Body of pancreas (tissue), 4 donors: Measurements from ENCODE around the gene KIAA1217. TPM values are rescaled to one million over a fixed set of nuclear protein-coding genes. Genes with fewer than 3 reads are reported as not detected.

ENCODE experiments used
- ATAC-seq: fragments of 150-250 bp; one replicate; pipeline ENCODE4 v1.9.1; 2016
- DNase-seq, 4 donors: peaks; one replicate each; pipeline ENCODE4 v3.0.0-alpha.2; 2019
- H3K27ac ChIP-seq, 4 donors: fragments of 200-600 bp; sonication (generic); 1 replicate in 3 of 4; 2 replicates in 1 of 4; pipeline versions ENCODE4 v1.5.1 to v1.6.1; 2016 to 2019; ENCODE audit warnings: mild to moderate bottlenecking in 1 of 4, mixed read lengths in 1 of 4, moderate library complexity in 1 of 4
- H3K27me3 ChIP-seq, 2 donors: fragments of 200-600 bp; sonication (generic); one replicate each; pipeline ENCODE4 v1.6.0; 2016; ENCODE audit warnings: mild to moderate bottlenecking in 1 of 2
- H3K36me3 ChIP-seq, 2 donors: fragments of 200-600 bp; sonication (generic); replicated peaks in 1 of 2; 2 replicates each; pipeline ENCODE4 v1.5.1; 2016; ENCODE audit warnings: low read depth in 2 of 2; ENCODE audit not compliant: insufficient read depth in 1 of 2
- H3K4me1 ChIP-seq: fragments of 200-600 bp; sonication (generic); one replicate; pipeline ENCODE4 v1.6.0; 2016
- H3K4me3 ChIP-seq, 2 donors: fragments of 200-600 bp; sonication (generic); 1 replicate in 1 of 2; 2 replicates in 1 of 2; pipeline ENCODE4 v1.5.1; 2016 to 2019
- H3K9me3 ChIP-seq, 3 donors: fragments of 200-600 bp; sonication (generic); 1 replicate in 2 of 3; 2 replicates in 1 of 3; pipeline ENCODE4 v1.5.1; 2016
- POLR2A ChIP-seq, 3 donors: fragments of 450-650 bp; IDR thresholded peaks; one replicate each; pipeline ENCODE4 v1.6.1; 2016; ENCODE audit warnings: antibody characterized with exemption in 3 of 3, mild to moderate bottlenecking in 2 of 3
- WGBS, 2 donors: methylation state at CpG; one replicate each; pipeline ENCODE4 v1.1.5; 2017; 5-methylcytosine and 5-hydroxymethylcytosine counted together
- intact Hi-C: fragments of 100-400 bp; cut with DNase I; formaldehyde crosslinking; loops from one replicate; pipeline ENCODE4 v1.15.1; 2023
- total RNA-seq, 2 donors: library from RNA; depleted of rRNA; stranded (reverse); fragments of >200 nt; gene quantifications; one replicate each; pipeline ENCODE4 v1.1.0, GENCODE V29; 2016
- TF ChIP-seq, protein P1 (sequence below), 7 experiments: fragments of 450-650 bp in 4 of 7; fragments of 200-600 bp in 3 of 7; sonication (generic) in 3 of 7; IDR thresholded peaks; one replicate each; pipeline ENCODE4 v1.5.1; 2016 to 2019; ENCODE audit warnings: antibody characterized with exemption in 7 of 7

KIAA1217 gene
- total RNA-seq, 2 donors from 2014 or later, result 25.9 to 36.9 TPM

DNA sequence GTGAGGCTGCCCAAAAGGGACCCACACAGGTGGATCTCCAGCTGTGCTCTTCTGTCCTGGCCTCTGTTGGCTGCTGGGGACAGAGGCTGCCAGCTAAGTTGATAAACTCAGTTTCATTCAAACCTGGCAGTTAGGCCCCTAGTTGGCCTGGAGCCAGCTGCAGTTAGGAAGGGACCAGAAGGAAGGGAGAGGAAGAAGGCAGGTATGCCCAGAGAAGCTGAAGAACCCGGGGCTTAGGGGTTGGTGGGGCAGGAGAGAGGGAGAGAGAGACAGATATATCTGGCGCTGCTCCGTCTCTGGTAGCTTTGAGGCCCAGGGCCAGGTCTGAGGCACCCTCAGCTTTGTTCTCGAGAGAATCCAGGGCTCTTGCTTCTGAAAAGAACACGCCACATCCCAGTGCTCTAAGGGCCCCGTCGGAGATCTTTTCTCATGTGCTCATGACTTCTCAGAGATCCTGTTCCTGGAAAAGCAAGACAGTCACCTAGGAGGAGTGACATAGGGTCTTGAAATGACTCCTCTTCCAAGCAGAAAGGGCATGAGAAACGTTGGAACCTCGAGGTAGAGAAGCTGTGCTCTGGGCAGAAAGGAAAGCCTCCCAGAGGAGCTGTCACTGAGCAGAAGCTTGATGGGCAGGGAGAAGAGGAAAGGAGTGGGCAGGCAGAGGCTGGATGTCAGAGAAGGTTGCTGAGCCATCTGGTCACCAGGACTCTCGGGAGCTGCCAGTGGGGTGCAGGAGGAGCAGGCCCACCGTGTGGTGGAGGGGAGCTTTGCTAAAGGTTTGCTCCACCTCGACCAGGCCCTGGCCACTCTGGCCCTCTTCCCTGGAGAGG is 361.1 kb downstream of the KIAA1217 start:
- TF ChIP-seq POLR2A (IDR thresholded peaks at IDR 0.05), result no peak
- TF ChIP-seq, protein P1, sequence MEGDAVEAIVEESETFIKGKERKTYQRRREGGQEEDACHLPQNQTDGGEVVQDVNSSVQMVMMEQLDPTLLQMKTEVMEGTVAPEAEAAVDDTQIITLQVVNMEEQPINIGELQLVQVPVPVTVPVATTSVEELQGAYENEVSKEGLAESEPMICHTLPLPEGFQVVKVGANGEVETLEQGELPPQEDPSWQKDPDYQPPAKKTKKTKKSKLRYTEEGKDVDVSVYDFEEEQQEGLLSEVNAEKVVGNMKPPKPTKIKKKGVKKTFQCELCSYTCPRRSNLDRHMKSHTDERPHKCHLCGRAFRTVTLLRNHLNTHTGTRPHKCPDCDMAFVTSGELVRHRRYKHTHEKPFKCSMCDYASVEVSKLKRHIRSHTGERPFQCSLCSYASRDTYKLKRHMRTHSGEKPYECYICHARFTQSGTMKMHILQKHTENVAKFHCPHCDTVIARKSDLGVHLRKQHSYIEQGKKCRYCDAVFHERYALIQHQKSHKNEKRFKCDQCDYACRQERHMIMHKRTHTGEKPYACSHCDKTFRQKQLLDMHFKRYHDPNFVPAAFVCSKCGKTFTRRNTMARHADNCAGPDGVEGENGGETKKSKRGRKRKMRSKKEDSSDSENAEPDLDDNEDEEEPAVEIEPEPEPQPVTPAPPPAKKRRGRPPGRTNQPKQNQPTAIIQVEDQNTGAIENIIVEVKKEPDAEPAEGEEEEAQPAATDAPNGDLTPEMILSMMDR (IDR thresholded peaks at IDR 0.05), result no peak
- no peak overlapping the region for H3K27ac ChIP-seq
- no peaks in the 10 kb centered on the region for H3K36me3 ChIP-seq
- no peak overlapping the region for H3K4me3 ChIP-seq
- DNase-seq, result no peak
- no peak for ATAC-seq
- no peaks in the 10 kb centered on the region for H3K27me3 ChIP-seq
- H3K9me3 ChIP-seq, result no peaks in the 10 kb centered on the region
- H3K4me1 ChIP-seq, result no peaks in the 10 kb centered on the region
- intact Hi-C loops, result no loop called here
- 75 to 78% methylated on average over 11 to 12 of the region's 12 CpGs for WGBS, 2 donors

DNA sequence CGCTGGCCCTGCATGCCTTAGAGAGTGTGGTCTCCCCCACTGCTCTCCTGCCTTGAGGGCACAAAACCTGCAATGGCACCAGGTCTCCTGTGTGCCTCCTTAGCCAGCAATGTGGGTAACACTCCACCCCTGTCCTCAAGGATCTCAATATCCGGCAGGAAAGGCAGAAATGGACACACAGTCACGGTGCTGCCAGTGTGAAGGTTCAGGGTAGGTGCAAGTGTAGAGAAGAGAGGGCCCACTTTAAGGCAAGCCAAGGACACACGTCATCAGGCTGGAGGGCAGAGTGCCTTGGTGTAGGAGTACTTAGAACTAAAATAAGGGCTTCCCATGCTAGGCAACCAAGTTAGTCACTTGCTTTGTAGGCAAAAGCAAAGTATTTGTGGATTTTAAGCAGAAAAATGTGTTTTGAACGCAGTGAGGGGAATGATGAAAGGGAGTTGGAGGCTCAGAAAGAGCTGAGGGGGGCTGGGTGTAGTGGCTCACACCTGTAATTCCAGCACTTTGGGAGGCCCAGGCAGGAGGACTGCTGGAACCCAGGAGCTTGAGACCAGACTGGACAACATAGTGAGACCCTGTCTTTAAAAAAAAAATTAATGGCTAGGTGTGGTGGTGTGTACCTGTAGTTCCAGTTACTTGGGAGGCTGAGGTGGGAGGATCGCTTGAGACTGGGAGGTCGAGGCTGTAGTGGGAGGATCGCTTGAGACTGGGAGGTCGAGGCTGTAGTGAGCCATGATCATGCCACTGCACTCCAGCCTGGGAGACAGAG is 361.9 kb downstream of the KIAA1217 start:
- DNase-seq (no peak), ATAC-seq (no peak)
- intact Hi-C loops, result no loop called here
- 88 to 90% methylated on average over 9 of the region's 9 CpGs for WGBS, 2 donors
- Histone ChIP-seq H3K27ac (no peak overlapping the region), H3K4me1 (no peaks in the 10 kb centered on the region), H3K4me3 (no peak overlapping the region), H3K9me3 (no peaks in the 10 kb centered on the region), H3K36me3 (no peaks in the 10 kb centered on the region), H3K27me3 (no peaks in the 10 kb centered on the region)
- no peak for TF ChIP-seq POLR2A (IDR thresholded peaks at IDR 0.05)
- TF ChIP-seq, protein P1 (IDR thresholded peaks at IDR 0.05), result no peak

DNA sequence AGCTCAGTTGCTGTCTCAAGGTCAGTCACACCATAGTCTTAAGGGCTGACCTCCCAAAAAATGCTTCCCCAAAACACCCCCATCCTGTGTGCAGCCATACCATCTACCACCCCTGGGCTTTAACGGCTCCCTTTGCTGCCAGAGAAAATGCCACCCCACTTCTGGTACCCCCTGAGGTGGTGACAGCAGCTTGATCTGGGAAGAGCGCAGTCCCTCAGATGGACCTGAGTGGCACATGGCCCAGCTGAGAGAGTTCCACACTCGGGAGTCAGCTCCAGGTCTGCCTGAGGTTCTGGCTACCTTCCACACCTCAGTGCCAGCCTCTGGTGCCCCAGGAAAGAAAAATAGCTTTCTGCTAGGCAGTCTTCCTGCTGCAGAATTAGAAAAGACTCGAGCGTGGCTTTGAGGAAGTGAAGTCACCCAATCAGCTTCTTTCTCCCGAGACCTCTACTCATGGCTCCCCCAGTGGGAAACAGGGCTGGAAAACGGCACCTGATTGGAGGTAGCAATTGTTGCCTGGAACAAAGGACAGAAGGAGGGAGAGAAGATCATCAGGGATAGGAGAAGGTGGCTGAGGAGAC is 363.0 kb downstream of the KIAA1217 start:
- no peaks in the 10 kb centered on the region for H3K4me1 ChIP-seq
- H3K27ac ChIP-seq, result no peak overlapping the region
- H3K27me3 ChIP-seq, result no peaks in the 10 kb centered on the region
- no peaks in the 10 kb centered on the region for H3K36me3 ChIP-seq
- ATAC-seq (no peak), DNase-seq (no peak)
- intact Hi-C loops, result no loop called here
- no peak for TF ChIP-seq POLR2A (IDR thresholded peaks at IDR 0.05)
- TF ChIP-seq, protein P1 (IDR thresholded peaks at IDR 0.05), result no peak
- H3K4me3 ChIP-seq, result no peak overlapping the region
- 51 to 54% methylated on average over 7 of the region's 7 CpGs for WGBS, 2 donors
- H3K9me3 ChIP-seq, result no peaks in the 10 kb centered on the region

DNA sequence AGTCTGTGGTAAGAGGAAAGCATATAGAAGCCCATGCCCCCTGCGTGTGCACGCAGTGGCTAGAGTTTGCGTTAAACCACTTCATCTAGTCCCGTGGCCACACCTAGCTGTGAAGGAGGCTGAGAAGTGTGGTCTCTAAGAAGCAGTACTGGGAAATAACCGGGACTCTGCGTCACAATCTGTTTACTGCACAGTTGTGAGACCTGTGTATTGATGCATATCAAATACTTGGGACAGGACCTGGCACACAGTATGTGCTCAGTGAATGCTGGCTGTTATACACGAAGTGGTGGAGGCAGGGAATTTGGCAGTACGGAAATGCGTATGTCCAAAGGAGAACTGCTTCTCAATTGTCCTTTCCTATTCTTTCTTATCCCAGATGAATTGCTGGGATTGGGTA is 365.2 kb downstream of the KIAA1217 start:
- no peaks in the 10 kb centered on the region for H3K4me1 ChIP-seq
- H3K27me3 ChIP-seq, result no peaks in the 10 kb centered on the region
- intact Hi-C loops, result no loop called here
- 74 to 80% methylated on average over 9 of the region's 9 CpGs for WGBS, 2 donors
- H3K4me3 ChIP-seq, result no peak overlapping the region
- DNase-seq (no peak), ATAC-seq (no peak)
- H3K27ac ChIP-seq, result no peak overlapping the region
- TF ChIP-seq, protein P1 (IDR thresholded peaks at IDR 0.05), result no peak
- no peak for TF ChIP-seq POLR2A (IDR thresholded peaks at IDR 0.05)
- H3K9me3 ChIP-seq, result no peaks in the 10 kb centered on the region
- H3K36me3 ChIP-seq, result no peaks in the 10 kb centered on the region
